ENCODE data around the gene SINHCAF.
"Not testable (repeated sequence)": the region's sequence is repeated elsewhere in the genome, so short reads cannot be mapped to it uniquely, and the experiment has no call there.

SINHCAF gene, protein sequence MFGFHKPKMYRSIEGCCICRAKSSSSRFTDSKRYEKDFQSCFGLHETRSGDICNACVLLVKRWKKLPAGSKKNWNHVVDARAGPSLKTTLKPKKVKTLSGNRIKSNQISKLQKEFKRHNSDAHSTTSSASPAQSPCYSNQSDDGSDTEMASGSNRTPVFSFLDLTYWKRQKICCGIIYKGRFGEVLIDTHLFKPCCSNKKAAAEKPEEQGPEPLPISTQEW

DNA sequence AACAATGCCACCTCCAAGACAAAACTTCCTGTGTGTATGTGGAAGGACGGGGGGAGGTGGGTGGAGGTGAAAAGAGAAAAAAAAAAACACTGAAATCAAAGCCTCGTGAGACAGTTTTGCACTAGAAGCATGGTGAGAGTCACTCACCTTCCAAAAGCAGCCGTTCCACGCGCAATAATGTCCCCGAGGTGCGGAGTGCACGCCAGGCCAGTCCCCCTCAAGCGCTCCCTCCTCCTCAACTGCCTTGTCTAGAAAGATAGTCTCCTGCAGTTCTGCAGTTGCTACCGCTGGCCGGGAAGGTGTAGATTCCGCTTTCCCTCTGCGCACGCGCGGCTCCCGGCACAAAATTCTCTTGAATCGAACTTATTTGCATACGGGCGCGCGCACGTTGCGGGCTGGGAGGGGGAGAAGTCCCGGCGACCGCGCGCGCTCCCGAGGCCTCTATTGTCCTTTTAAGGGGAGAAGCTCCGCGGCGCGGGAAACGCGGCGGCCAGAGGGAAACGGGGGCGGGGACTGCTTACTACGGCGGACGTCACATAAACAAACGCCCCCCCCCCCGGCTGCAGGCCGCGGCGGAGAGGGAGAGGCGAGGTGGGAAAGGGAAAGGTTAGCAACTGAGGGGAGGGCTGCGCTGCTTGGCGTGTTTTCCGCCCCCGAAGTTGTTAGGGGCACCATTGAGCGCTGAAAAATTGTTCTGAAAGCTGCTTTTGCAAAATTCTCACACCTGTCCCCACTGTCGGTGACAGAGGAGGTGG, at the start of gene SINHCAF:
Gene SINHCAF (minus strand): TSS at position 274 of the 755 bp plus-strand sequence. CDS start 27,946 bp downstream, outside the sequence.
- peak; percentile 99 for DNase-seq

GRCh38 chr12:31375422-31375821, 49.5 kb upstream of the SINHCAF start:
- not testable (repeated sequence) for DNase-seq

DNA sequence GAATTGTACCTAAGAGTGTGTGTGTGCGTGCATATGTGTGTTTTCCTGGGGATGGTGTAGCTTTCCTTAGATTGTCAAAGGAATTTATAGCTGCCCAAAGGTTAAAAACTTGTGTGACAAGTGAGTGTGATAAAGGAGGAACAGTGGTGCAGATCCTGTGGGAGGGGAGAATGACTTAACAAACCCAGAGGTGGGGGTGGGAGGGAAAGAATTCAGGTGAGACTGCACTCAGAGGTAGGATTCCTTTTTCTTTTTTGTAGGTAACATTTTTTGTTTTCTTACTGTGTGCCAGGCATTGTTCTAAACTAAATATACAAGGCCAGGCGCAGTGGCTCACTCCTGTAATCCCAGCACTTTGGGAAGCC, 45.3 kb upstream of the SINHCAF start:
- DNase-seq, result no peak

DNA sequence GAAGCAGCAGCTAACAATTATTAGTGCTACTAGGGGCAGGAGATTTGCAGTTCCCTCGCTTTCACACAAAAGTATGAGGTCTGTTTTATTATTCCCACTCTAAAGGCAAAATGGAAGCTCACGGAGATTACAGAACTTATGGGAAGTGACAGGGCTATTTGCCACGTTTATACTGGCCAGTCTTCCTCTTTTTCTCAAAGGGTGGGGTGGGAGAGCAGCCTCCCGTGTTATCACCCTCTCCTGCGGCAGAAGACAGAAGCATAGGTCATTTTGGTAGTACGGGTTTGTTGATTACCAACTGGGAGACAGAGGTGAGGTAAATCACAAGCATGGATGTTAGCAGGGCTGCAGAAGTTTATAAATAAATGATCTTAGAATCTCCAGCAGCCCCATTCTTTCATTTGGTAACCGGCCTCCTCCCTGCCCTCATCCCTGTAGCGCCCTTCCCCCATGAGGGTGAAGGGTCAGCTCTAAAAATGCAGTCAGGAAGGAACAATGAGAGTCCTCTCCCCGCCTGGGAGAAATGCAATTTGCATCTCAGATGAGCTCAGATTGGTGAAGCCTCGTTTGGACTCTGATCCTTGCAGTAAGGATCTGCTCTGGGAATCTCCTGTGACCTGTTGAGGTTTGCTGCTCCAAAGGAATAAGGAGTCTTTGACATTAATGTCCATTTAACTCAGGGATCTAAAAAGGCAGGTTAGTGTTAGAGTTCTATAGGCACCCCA, 44.7 kb upstream of the SINHCAF start:
- DNase-seq, result no peak

DNA sequence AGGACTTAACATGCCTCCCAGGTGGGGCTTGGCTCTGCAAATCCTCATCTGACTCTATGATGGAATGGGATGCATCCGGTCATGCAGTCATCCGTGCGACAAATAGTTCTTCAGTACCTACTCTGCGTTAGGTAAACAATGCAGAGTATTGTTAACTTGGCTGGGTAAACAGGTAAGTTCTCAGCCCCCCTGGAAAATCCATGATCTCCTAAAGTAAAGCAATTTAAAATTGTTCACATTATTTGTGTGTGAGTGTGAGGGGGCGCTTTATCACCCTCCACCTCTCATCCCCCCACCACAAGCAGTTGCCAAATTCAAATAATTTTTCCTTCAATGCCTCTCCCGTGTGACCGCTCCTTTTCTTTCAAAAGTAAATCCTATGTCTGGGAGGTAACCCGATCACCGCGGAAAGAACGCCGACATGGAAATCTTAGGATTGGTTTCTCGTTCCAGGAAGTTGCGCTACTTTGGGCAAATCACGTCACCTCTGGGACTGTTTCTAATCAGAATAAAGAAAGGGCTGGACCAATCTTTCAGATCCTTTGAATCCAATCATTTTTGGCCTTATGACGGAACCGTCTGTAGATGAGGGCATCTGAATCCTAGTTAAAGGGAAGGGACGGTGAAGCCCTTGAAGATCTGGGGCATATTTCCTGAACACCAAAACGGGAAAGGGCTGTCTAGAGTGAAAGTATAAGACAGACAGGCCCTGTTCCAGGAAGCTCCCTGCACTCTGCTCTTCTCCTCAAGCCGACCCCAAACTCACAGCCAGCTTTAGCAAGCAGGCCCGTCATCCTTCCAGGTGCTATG, 44.0 kb upstream of the SINHCAF start:
- DNase-seq, result no peak

- DNase-seq, result no peak
Observed at GRCh38 chr12:31368666-31369361, 42.9 kb upstream of the SINHCAF start.

- no peak for DNase-seq
Observed at GRCh38 chr12:31366104-31366621, 40.2 kb upstream of the SINHCAF start.

- DNase-seq, result no peak
Observed at GRCh38 chr12:31363831-31364230, 37.9 kb upstream of the SINHCAF start.

- DNase-seq, result no peak
Observed at GRCh38 chr12:31363416-31363809, 37.5 kb upstream of the SINHCAF start.

DNA sequence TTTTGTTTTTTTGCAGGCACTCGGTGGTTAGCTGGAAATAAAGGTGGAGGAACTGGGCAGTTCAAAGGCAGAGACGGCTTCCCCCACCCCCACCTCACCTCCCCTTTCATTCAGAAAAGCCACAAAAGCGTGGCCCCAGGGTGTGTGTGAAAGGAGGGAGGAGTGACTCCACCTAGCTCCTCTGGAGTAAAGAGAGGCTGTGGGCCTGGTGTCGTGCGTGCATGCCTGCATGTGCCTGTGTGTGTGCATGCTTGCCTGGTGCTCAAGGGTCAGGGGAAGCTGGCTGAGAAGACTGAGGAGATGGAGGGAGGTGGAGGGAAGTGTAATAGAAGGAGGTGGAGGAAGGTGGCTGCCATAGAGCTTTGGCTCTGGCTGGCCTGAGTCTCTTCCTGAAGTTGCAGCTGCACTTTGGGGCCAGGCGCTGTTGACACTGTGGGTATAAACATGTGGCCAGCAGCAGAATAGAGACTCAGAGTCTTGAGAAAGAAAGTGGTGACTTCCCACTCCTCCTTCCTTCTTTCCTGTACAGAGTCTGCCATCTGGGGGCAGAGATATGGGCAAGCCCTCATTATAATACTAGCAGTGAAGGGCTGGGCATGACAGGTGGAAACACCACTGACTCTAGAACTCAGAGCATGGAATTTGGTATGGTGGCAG, 36.9 kb upstream of the SINHCAF start:
- DNase-seq, result no peak

DNA sequence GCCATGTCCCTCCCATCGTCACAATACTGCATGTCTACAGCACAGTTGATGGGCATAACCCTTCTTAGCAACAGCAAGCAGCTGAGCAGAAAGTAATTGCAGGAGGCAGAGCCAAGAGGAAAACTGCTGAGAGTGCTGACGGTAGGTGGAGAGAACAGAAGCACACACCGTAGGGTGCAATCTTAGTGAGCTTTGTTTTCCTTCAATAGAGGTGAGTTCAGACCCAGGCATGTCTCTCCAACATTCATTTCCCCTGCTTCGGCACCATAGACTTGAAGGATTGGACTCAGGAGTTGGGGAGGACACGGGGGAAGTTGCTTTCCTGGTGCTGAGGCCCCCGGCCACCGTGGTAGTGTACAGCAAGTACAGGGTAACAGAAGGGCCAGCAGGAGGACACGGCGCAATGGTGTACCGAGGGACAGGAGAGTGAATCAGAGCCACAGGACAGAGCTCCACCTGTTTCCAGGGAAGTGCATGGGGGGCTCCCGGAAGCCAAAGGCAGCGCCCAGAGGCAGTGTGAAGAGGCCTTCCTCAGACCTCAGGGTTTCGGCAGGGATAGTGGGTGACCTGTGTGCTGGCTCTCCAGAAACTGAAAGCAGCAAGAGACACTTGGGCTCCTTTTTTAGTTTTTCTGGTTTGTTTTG, 36.3 kb upstream of the SINHCAF start:
- no peak for DNase-seq

- DNase-seq, result no peak
Observed at GRCh38 chr12:31361730-31362114, 35.8 kb upstream of the SINHCAF start.

GRCh38 chr12:31355747-31356107, 29.8 kb upstream of the SINHCAF start:
- DNase-seq, result no peak

DNA sequence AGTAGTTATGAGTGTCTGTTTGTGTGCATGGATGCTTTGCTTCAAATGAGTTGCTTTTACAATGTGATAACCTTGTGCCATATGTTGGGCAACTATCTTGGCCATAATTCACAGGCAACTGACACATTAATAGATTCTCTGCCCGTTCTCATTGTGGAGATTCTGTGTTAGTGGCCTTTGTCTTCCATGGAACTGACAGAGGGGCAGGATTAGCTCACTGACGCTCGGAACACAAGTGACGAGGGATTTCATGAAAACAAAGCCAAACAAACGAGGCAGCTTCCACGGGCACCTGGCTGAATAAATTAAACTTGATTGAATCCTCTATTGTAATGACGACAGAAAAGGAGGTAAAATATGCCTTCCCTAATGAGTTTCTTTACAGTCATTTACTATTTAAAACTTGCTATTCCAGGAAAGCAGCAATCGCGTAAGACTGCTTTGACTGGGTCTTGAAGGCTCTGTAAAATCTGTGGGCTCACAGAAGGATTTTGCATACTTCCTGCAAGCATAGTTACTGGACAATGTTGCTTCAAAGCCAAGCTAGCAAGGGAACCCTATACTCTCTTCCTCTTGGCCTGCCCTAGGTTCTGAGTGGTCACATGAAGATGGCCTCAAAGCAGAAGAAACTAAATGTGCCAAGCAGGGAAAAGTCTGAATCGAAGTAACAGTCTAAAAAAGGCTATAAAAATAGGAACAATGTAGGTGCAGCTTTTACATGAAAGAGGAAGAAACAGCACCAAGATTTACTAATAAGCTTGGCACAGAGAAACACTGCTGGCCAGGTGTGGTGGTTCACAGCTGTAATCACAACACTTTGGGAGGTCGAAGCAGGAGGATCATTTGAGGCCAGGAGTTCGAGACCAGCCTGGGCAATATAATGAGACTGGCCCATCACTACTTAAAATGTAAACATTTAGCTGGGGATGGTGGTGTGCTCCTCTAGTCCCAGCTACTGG, 28.1 kb upstream of the SINHCAF start:
- no peak for DNase-seq

GRCh38 chr12:31346267-31346666, 20.3 kb upstream of the SINHCAF start:
- no peak for DNase-seq

GRCh38 chr12:31343139-31343538, 17.2 kb upstream of the SINHCAF start:
- no peak for DNase-seq

GRCh38 chr12:31342286-31342685, 16.3 kb upstream of the SINHCAF start:
- DNase-seq, result no peak

- no peak for DNase-seq
Observed at GRCh38 chr12:31339831-31340622, 14.1 kb upstream of the SINHCAF start.

GRCh38 chr12:31337952-31338351, 12.0 kb upstream of the SINHCAF start:
- DNase-seq, result no peak

Measured in stimulated activated CD4-positive, alpha-beta T cell treated with anti-CD3 and anti-CD28 coated beads, Interleukin-4, amount 100 ng/mL, for 24 hours (primary cell).